ENCODE measurements around the gene VAT1L.

DNA sequence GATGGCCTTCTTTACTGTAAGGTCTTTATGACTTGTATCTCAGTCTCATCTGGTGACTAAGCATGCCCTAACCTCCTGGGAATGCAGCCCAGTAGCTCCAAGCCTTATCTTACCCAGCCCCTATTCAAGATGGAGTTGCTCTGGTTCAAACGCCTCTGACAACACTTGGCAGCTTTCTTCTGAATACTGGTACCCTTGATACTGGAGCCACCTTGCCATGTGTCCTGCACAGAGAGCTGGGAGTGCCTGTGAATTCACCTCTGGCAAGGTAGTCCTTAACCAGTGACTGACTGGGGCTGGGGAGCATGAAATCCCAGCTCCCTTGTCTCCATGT is 48.8 kb upstream of the VAT1L start:
- TF ChIP-seq, protein P1, sequence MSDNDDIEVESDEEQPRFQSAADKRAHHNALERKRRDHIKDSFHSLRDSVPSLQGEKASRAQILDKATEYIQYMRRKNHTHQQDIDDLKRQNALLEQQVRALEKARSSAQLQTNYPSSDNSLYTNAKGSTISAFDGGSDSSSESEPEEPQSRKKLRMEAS (CRISPR knock-in tag; IDR thresholded peaks at IDR 0.05), result no peak
- TF ChIP-seq, protein P2, sequence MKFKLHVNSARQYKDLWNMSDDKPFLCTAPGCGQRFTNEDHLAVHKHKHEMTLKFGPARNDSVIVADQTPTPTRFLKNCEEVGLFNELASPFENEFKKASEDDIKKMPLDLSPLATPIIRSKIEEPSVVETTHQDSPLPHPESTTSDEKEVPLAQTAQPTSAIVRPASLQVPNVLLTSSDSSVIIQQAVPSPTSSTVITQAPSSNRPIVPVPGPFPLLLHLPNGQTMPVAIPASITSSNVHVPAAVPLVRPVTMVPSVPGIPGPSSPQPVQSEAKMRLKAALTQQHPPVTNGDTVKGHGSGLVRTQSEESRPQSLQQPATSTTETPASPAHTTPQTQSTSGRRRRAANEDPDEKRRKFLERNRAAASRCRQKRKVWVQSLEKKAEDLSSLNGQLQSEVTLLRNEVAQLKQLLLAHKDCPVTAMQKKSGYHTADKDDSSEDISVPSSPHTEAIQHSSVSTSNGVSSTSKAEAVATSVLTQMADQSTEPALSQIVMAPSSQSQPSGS (CRISPR knock-in tag; IDR thresholded peaks at IDR 0.05; ENCODE audit: borderline replicate concordance, low read depth), result no peak
